Ureter (tissue), 1 donor: Measurements from ENCODE around the gene CD226. TPM values are rescaled to one million over a fixed set of nuclear protein-coding genes. Genes with fewer than 3 reads are reported as not detected.
"Not testable (repeated sequence)": the region's sequence is repeated elsewhere in the genome, so short reads cannot be mapped to it uniquely, and the experiment has no call there.

Experiments used
- DNase-seq: peaks from one replicate; pipeline ENCODE4 v3.0.0-alpha.2; 2020; ENCODE audit warnings: low spot score
- total RNA-seq: library from RNA; stranded (reverse); gene quantifications from one replicate; pipeline ENCODE4 v1.2.4, GENCODE V29; 2023
- donor health status: DM: yes; HTN: yes; CAD: no.

The CD226 gene
- total RNA-seq, 1 donor from 2014 or later, result 2.4 TPM

DNA sequence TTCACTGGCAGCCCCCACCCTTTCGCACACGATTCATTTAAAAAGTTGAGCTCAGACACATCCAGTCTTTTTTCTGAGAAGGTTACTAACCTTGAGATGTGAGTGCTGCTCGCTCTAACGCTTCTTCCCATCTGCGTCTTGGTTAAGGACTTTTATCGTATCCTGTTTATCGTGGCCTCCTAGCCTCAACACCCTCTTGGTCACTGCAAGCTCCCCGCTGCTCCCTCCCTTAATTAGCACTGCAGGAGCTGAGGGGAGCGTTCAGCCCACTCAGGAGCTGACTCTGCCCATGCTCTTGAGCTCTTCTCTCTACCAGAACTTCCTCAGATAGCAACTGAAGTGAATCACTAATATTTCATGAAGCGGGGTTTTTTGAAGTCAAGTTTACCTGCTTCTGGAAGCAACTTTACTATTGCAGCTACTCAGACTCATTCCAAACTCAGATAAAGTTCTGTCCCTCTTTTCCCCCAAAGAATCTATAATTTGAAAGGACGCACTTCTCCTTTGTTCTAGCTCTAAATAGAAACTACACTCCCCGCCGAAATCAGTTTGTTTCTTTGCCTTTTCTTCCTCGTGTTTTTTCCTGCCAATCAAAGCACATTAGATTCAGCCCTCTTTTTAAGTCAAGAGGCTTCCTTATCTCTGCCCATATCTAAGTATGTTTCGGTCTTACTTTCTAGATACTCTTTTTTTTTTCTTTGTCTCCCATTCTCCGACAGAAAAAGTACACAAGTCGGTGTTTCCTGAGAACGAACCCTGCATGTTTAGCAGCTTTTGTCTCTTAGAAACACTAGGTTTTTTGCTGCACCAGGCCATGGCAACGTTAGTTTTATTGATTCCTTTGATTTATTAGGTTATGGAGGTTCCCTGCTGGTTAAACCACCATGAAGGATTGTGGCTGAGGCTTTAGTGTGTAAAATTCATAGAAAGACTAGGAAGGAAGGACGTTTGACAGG lies 9.3 kb upstream of the CD226 start:
- DNase-seq, result no peak

DNA sequence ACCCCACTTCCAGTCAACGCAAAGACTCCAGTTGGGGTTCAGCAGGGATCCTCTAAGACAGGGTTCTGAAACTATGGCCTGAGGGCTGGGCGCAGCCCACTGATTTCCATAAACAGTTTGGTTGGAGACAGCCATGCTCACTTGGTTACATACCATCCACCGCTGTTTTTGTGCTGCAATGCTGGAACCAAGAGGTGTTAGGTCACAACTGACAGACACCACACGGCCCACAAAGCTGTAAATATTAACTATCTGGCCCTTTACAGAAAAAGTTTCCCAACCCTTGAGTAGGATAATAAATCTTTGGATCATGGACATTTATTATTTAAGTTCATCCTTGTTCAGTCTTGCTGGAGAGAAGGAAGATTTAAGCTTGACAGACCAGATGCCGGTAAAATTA lies 8.4 kb upstream of the CD226 start:
- no peak for DNase-seq

DNA sequence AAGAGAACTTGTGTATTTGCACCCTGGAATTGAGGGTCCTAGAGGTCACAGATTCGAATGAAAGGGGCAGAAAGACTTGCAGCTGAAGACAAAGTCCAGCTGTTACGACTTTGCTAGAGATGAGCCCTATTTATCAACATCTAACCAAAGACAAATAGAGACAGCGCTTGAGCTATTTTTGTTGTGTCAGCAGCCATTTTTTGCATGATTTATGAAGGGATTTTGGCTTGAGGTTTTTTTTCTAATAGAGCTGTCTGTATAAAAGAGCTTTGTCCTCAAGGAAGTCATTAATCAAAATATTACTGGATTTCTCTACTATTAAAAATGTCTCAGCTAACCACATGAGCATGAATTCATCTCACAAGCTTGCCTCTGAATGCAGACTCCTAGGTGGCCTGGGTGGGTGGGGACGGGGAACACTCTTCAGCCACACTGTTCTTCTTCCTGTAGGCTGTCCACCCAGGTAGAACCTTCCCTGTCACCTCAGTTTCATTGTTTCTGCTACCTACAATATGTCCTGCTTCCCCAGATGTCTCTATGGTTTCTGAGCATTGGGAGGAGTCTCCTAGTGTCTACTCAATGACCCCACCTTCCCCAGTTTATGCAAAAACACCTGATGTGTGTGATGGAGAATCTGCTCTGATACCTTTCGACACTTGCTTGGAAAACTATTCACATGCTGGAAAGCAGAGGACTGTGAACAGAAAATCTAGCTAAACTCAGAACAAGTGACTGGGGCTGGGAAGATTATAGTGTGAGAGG lies 7.2 kb upstream of the CD226 start:
- no peak for DNase-seq

DNA sequence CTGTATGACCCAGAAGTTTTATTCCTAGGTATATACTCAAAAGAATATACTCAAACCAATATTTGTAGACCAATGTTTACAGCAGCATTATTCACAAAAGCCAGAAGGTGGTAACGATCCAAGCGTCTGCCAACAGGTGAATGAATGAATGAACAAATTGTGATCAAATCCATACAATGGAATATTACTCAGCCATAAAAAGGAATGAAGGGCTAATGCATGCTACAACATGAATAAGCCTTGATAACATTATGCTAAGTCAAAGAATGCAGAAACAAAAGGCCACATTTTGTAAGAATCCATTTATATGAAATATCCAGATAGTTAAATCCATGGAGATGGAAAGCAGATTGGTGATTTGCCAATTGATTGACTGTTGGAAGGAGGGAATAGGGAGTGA lies 5.5 kb upstream of the CD226 start:
- DNase-seq, result no peak

DNA sequence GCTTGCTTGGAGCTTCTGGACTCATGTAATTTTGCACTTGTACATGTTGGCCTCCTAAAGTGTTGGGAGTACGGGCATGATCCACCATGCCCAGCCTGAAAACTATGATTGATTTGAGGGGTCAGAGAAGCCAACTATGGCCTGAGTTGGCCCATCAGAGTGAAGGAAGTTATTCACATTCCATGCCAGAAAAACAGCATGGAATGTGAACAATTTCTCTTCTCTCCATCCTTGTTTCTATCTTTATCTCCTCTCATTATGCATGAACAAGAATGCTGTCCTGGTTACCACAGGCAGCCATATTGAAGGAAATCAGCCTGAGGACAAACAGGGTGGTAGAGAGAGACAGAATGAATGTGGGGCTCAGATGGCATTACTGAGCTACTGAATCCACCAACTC lies 3.5 kb upstream of the CD226 start:
- DNase-seq, result no peak

DNA sequence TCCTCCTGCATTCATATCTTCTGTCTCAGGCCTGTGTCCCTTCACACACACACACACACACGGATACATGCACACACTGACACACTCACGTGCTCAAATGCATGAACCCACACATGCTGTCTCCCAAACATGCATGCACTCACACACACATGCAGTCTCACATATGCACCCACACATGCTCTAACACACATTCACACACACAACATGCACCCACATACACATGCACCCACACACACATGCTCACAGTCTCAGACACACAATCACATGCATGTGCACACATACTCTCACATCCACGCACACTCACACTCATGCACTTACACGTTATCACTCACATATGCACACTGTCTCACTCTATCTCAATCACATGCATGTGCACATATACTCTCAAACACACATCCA lies 1.9 kb upstream of the CD226 start:
- no peak for DNase-seq

DNA sequence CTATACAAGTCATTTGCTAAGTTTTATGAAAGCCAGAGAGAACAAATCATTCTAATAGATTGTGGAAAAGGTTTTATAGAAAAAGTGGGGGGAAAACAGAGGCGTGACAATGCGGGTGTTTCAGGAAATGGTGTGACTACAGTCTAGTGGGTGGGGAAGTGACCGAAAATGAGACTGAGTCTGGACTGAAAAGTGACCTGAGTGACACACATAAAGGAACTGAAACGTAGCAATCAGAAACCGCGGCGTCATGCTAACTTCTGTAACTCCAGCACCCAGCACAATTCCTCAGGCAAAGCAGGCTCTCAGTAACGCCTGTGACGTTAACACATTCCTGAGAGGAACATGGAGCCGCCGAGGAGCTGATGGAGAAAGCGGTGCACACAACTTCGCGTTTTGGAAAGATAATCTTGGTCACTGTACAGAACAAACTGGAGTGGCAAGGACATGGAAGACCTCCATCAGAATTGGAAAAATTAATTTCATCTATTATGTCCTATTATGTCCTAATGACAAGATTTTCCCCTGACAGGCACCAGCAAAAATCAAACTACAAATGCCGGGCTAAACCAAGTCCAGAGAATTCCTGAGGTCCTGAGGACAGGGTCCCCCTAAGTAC lies 1.4 kb upstream of the CD226 start:
- DNase-seq, result no peak

DNA sequence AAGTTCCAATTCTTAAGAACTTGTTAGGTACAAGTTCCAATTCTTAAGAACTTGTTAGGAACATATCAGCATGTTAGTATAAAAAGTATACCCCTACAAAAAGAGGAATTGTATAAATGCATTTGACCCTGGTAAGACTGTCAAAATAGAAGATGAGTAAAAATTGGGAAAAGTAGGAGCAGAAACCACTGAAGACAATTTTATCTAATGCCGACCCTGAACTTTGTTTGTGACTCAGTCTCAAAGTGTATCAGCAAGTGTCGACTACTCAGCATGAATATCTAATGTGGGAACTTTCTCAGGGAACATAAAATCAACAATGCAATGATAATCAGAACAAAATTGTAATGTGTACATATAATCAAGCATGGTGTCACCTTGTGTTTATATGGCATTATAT lies 583 bp upstream of the CD226 start:
- no peak for DNase-seq

DNA sequence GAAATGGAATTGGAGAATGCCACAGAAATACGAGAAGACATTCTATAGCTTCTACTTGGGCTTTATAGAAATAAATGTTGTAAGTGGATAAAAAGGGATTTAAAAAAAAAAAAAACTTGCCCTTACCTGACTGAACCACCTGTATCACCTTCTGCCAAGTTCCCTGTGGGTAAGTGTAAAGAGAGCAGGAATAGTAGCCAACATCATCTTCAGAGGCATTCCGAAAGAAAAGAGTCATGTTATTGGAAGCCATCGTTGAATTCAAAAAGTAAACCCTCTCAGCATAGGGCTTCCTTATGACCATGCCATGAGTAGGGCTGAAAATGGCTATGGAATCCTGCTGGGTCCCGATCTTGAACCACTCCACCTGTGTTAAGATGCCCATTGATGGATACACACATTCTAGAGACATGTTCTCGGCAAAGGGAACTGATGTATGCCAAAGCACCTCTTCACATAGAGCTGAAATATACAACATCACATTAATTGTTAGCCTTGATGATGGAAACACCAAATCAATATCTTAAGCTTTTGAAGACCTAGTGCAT lies 991 bp downstream of the CD226 start:
- no peak for DNase-seq

DNA sequence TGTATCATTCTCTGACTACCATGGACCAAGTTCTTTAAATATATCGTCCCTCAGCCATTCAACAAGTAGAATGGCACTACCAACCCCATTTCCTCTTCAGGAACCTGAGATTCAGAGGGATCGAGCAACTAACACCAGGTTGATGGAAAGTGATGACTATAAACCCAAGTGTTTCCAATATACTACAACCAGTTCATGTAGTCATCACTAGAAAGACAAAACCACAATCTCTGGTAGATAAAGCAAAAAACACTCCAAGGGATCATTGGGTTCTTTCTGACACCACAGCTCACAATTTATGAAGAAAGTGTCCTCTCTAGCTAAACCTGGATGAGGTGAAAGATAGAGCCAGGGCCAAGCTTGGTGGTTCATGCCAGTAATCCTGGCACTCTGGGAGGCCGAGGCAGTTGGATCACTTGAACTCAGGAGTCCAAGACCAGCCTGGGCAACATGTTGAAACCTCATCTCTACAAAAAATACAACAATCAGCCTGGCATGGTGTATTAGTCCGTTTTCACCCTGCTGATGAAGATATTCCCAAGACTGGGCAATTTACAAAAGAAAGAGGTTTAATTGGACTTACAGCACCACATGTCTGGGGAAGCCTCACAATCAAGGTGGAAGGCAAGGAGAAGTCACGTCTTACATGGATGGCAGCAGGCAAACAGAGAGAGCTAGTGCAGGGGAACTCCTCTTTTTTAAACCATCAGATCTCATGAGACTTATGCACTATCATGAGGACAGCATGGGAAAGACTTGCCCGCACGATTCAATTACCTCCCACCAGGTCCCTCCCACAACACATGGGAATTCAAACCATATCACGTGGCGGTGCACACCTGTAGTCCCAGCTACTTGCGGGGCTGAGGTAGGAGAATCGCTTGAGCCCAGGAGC lies 2.2 kb downstream of the CD226 start:
- DNase-seq, result no peak

DNA sequence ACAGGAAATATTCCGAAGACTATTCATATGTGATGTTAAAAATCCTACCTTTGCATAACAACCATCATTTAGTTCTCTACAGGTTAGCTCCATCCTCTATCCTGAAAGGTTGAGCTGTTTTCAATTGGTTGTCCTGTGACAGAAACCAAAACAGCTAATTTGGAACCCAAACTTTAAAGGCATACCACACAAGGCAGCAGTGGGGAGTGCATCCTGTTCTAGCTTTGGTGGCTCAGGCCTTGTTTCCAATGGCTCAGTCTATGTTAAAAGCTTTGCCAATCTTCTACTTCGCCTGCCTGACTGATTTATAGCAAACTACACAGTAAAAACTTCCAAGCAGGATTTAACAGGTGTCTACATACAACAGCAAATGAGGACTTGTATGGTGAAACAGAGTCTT lies 3.2 kb downstream of the CD226 start:
- DNase-seq, result no peak

DNA sequence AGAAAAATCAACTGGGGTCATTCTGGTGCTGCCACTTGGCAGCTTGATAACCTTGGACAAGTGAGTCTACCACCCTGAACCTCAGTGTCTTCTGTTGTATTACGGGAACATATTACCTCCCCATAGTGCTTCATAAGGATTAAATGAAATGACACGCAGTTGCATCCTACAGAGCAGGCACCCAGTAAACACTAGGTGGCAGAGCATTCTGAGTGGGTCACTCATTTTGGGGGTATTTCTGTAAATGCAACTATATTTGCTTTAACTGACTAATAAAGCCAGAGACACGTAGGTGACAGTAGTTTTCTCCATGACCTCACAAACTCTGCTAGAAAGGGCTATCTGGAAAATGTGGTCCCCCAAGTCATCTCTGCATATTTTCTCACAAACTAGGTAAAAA lies 4.7 kb downstream of the CD226 start:
- no peak for DNase-seq

DNA sequence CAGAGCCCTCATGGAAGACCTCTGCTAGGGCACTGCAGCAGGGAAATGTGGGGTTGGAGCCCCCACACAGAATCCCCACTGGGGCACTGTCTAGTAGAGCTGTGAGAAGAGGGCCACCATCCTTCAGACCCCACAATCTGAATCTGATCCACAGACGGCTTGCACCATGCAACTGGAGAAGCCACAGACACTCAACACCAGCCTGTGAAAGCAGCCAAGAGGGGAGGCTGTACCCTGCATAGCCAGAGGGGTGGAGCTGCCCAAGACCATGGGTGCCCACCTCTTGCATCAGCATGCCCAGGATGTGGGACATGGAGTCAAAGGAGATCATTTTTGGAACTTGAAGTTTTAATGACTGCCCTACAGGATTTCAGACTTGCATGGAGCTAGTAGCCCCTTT lies 6.5 kb downstream of the CD226 start:
- no peak for DNase-seq

DNA sequence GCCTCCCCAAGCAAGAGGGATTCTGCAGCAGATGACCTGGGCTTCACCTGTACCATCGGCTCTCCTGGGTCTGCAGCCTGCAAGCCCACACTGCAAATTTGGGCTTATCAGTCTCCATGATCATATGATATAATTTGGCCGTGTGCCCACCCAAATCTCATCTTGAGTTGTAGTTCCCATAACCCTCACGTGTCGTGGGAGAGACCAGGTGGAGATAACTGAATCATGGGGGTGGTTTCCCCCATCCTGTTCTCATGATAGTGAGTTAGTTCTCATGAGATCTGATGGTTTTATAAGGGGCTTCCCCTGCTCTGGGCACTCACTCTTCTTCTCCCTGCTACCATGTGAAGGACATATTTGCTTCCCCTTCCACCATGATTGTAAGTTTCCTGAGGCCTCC lies 7.9 kb downstream of the CD226 start:
- not testable (repeated sequence) for DNase-seq

DNA sequence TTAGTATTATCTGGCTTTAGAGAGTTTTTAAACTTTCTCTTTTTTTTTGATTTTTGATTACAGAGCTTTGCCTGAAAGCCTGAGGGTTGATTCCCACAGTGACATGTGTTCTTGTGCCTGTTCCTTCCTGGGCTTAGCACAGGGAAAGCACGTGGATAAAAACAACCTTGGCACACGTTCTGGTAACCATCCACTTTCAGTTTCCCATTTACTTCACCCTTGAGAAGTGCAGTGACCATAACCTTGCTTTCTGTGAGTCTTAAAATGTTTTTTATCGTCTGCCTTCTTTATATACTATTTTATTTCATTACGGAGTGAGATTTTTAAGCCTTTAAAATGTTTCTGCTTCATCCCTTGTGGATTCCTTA lies 11.5 kb downstream of the CD226 start:
- no peak for DNase-seq

DNA sequence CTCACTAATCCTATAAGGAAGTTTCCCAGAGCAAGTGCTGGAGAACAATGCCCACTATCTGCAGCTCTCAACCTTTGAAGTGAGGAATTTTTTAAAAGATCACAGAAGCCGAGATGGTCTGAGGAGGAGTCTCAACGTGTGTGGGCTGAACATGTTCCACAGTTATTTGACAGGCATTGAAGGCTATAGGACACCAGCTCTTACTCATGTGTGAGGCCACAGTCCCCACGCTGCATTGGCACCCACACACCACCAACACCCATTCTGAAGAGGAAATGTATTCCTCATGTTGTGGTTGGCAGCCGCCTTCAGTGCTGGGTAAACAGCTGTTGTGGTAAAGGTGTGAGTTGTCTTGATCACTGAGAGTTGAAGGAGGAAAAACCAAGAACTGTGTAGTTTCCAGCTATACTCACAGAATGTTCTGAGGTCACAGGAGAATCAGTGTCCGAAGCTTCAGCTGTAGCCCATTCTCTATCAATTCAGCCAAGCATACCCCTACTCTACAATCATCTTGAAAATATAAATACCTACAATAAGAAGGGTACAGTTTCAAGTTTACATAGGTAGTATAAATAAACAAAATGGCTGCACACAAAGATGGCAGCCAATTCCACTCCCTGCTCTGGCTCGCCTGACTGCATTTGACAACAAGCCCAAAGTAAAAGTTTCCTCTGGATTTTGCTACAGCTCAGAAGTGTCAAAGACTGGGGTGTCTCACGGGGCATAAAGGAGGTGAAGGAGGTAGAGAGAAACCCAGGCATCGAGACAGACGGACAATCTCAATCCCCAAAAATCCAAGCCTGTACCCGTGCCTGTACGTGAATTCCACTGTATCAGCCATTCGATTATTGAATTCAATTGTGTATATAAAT lies 12.1 kb downstream of the CD226 start:
- DNase-seq, result no peak

DNA sequence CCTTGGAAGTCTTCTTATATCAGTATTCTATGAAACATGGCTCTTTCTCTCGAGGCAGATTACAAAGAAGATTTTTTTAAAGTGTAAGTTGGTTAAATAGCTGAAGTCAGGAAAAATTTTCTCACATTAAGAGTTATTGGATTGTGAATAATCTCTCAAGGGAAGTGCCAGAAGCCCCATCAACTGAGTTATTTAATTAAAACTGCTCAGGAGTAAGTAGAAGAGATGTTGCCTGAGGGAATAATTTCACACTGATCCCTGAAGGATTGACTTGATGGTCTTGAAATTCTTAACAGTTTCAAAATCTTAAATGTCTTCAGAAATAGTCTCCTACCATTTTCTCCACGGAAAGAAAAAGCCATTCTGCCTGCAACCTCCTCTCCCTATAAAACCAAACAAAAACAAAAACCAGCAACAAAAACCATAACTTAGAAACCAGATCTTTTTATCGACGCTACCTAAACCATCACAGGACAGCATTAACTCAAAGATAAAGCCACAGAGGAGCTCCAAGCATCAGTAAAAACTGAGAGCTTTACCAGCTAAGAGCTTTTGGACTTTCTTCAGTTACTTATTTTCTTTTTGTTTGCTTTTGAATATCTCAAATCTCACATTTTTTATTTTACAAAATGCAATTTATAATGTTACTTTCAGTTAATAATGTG lies 12.9 kb downstream of the CD226 start:
- no peak for DNase-seq

DNA sequence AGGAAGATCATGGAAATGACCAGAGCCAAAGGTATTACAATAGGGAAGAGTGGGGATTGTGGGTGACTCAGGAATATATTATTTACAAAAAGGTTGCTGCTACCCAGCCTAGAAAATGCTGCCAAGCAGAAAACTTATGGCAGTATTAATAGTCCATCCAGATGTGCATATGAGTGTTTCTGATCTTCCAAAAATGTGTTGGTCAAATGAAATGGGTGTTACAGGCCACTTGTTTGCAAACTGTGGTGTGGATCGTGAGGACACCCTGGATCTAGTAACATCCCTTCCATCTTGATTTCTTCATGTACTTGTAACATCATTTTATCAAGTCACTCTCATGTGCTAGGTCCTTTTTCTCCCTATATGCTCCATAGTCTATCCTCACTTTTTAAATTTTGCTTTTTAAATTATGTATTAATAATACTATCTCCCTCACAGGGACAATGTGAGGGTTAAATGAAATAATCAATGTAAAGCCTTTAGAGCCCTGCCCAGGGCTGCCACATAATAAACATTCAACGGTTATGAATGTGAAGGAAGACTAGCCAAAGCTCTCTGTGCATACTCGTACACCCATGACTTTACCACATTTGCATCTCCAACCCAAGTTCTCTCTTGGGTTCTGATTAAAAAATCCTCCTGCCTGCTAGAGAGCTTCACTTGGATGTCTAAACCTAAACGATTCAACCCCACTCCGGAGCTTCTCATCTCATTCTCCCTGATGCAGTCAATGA lies 18.5 kb downstream of the CD226 start:
- DNase-seq, result no peak

DNA sequence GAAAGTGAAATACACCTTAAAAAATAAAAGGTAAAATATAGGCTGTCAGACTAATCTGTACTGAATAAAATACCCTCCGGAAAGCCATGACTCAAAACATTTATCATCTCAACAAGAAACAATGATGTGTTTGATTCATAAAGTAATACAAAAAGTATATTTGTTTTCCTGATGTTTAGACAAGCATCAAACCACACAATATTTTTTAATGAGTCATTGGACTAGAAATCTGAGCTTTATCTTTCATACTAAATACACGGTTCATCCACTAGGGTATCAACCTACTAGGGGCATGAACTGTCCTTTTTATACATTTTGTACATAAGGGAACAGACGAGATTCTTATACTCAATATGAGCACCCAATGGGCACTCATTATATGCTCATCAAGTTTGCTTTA lies 31.3 kb downstream of the CD226 start:
- DNase-seq, result no peak
